ENCODE measurements around the gene UNG. TPM values are rescaled to one million over a fixed set of nuclear protein-coding genes. Genes with fewer than 3 reads are reported as not detected.

The UNG gene
- total and polyA plus RNA-seq, 2 of the 4 experiments (the other 2 are of a cell fraction): 13.3 to 16.0 TPM

- Histone ChIP-seq H3K4me2 (ENCODE audit: low read depth, low read length) (no peak overlapping the region), H3K23ac (ENCODE audit: low read depth, low read length) (no peak overlapping the region), H3K9ac (ENCODE audit: low read depth, low read length) (no peak overlapping the region), H3K27me3 (ENCODE audit: control insufficient read depth, insufficient read depth, low read length) (no peaks in the 10 kb centered on the region), H4K8ac (ENCODE audit: low read depth in 2 of 2, low read length in 2 of 2) (no peak overlapping the region), H2AFZ (replicated peaks; ENCODE audit: low read length, poor library complexity) (no peak overlapping the region), H3K4me3 (ENCODE audit: insufficient read depth, low read depth, low read length) (no peak overlapping the region), H2BK15ac (ENCODE audit: low read depth, low read length) (no peak overlapping the region), H4K91ac (ENCODE audit: insufficient read depth, low read depth, low read length) (no peak overlapping the region), H3K79me1 (ENCODE audit: low read depth in 1 of 2, low read length in 2 of 2) (peaks cover 0 to 5% of the 10 kb centered on the region in 2 experiments; a peak in 1 of 4 replicates), H2BK20ac (ENCODE audit: low read depth, low read length) (no peak overlapping the region), H2BK120ac (ENCODE audit: low read depth, low read length) (no peak overlapping the region), H3K4me1 (ENCODE audit: control insufficient read depth, insufficient read depth, low read length) (no peaks in the 10 kb centered on the region), H2BK5ac (ENCODE audit: low read depth, low read length, poor library complexity, severe bottlenecking) (no peak overlapping the region), H3K9me3 (ENCODE audit: control insufficient read depth, insufficient read depth, low read length) (no peaks in the 10 kb centered on the region), H3K9me1 (ENCODE audit: insufficient read depth, low read length) (peaks cover 5% of the 10 kb centered on the region; the same call in 1 of the 2 replicates), H4K5ac (ENCODE audit: low read depth, low read length) (no peak overlapping the region), H3K4ac (ENCODE audit: low read depth, low read length) (no peak overlapping the region), H3K36me3 (ENCODE audit: control insufficient read depth, insufficient read depth, low read length) (peaks cover 3% of the 10 kb centered on the region), H2AK5ac (ENCODE audit: low read depth, low read length) (no peak overlapping the region), H3K14ac (replicated peaks; ENCODE audit: low read depth, low read length) (no peak overlapping the region), H4K20me1 (ENCODE audit: insufficient read depth, low read length) (no peaks in the 10 kb centered on the region), H2AK9ac (replicated peaks; ENCODE audit: low read depth, low read length, poor library complexity) (no peak overlapping the region), H3K56ac (ENCODE audit: extremely low read depth, insufficient read depth, low read length) (no peak overlapping the region), H3K18ac (ENCODE audit: low read depth, low read length) (no peak overlapping the region), H3K27ac (ENCODE audit: insufficient read depth, low read length) (no peak overlapping the region)
- ATAC-seq (ENCODE audit: low read depth) (no peak), DNase-seq (no peak)
- in situ Hi-C loops (cut with MboI; ENCODE audit: low sequenced_read_pairs): loop anchor here (5.0 kb wide), 1 partner anchor 274 kb away; no protein-coding TSS in a partner anchor
- dilution Hi-C loops (cut with HindIII; ENCODE audit: low sequenced_read_pairs, unreplicated experiment): no loop called here
- no CpG with 5 or more reads among the region's 5 CpGs for WGBS, 2 experiments (ENCODE audit: extremely low coverage in 2 of 2, insufficient read length in 1 of 2)
- ChIA-PET POLR2A (ENCODE audit: unreplicated experiment) (no interaction called here), CTCF (interaction anchor here (1.2 kb wide), 1 partner anchor 280 kb away, joined by 3 read pairs; no protein-coding TSS in a partner anchor)
- BruUV-seq (replicated peaks): no TSS peak
- TF ChIP-seq CHD1 (IDR thresholded peaks at IDR 0.05; ENCODE audit: low read depth, low read length): no peak
- TF ChIP-seq SMC3 (IDR thresholded peaks at IDR 0.05; ENCODE audit: low read depth, low read length): no peak
- no peak for TF ChIP-seq RAD21 (IDR thresholded peaks at IDR 0.05; ENCODE audit: low read length)
- TF ChIP-seq USF2 (IDR thresholded peaks at IDR 0.05; ENCODE audit: low read depth, low read length): no peak
- TF ChIP-seq RFX5 (IDR thresholded peaks at IDR 0.05; ENCODE audit: low read depth, low read length): no peak
- TF ChIP-seq POLR2A (IDR thresholded peaks at IDR 0.05; ENCODE audit: low read depth, low read length): no peak
- TF ChIP-seq CTCF (conservative IDR thresholded peaks at IDR 0.05; ENCODE audit: low read depth, low read length): no peak
- TF ChIP-seq ELK1 (IDR thresholded peaks at IDR 0.05; ENCODE audit: borderline replicate concordance, low read depth, low read length): no peak
- no peak for TF ChIP-seq MXI1 (IDR thresholded peaks at IDR 0.05; ENCODE audit: borderline replicate concordance, low read depth, low read length)
- no peak for TF ChIP-seq MAFK (IDR thresholded peaks at IDR 0.05; ENCODE audit: low read depth, low read length)
- intact Hi-C loops (cut with micrococcal nuclease): no loop called here
Measured at GRCh38 chr12:109113661-109114321, 16.4 kb downstream of the UNG start.
